ENCODE measurements around the gene MOK.
"Not testable (repeated sequence)": the region's sequence is repeated elsewhere in the genome, so short reads cannot be mapped to it uniquely, and the experiment has no call there.

MOK gene

GRCh38 chr14:102241147-102241546, 63.8 kb downstream of the MOK start:
- Mint-ChIP-seq H3K27me3 (ENCODE audit: low read depth) (no peaks in the 10 kb centered on the region), H3K27ac (no peak overlapping the region), H3K36me3 (ENCODE audit: low read depth) (no peaks in the 10 kb centered on the region), H3K4me3 (no peak overlapping the region), H3K4me1 (no peaks in the 10 kb centered on the region), H3K9me3 (no peaks in the 10 kb centered on the region)
- TF ChIP-seq CTCF (IDR thresholded peaks at IDR 0.05; ENCODE audit: unreplicated experiment in 3 of 3): no peak

GRCh38 chr14:102240481-102240880, 64.5 kb downstream of the MOK start:
- H3K27me3 Mint-ChIP-seq (ENCODE audit: low read depth); H3K27ac Mint-ChIP-seq; H3K4me3 Mint-ChIP-seq; H3K36me3 Mint-ChIP-seq (ENCODE audit: low read depth); H3K9me3 Mint-ChIP-seq; H3K4me1 Mint-ChIP-seq: not testable (repeated sequence)

- H3K4me1 Mint-ChIP-seq: no peaks in the 10 kb centered on the region
- H3K36me3 Mint-ChIP-seq (ENCODE audit: low read depth): no peaks in the 10 kb centered on the region
- no peak overlapping the region for H3K4me3 Mint-ChIP-seq
- H3K27me3 Mint-ChIP-seq (ENCODE audit: low read depth): no peaks in the 10 kb centered on the region
- H3K27ac Mint-ChIP-seq: no peak overlapping the region
- no peak for TF ChIP-seq CTCF (IDR thresholded peaks at IDR 0.05; ENCODE audit: unreplicated experiment in 3 of 3)
- no peaks in the 10 kb centered on the region for H3K9me3 Mint-ChIP-seq
Observed at GRCh38 chr14:102239231-102239630, 65.7 kb downstream of the MOK start.

- Mint-ChIP-seq H3K4me1 (no peaks in the 10 kb centered on the region), H3K4me3 (no peak overlapping the region), H3K9me3 (no peaks in the 10 kb centered on the region), H3K27ac (no peak overlapping the region), H3K36me3 (ENCODE audit: low read depth) (no peaks in the 10 kb centered on the region), H3K27me3 (ENCODE audit: low read depth) (no peaks in the 10 kb centered on the region)
- TF ChIP-seq CTCF (IDR thresholded peaks at IDR 0.05; ENCODE audit: unreplicated experiment in 3 of 3): no peak
Observed at GRCh38 chr14:102238766-102239165, 66.2 kb downstream of the MOK start.

GRCh38 chr14:102238131-102238530, 66.8 kb downstream of the MOK start:
- no peak for TF ChIP-seq CTCF (IDR thresholded peaks at IDR 0.05; ENCODE audit: unreplicated experiment in 3 of 3)
- H3K36me3 Mint-ChIP-seq (ENCODE audit: low read depth): no peaks in the 10 kb centered on the region

GRCh38 chr14:102236026-102236425, 68.9 kb downstream of the MOK start:
- TF ChIP-seq CTCF (IDR thresholded peaks at IDR 0.05; ENCODE audit: unreplicated experiment in 3 of 3): no peak

More at GRCh38 chr14:102238131-102238530, 66.8 kb downstream of the MOK start:
- H3K27ac Mint-ChIP-seq: no peak overlapping the region
- no peaks in the 10 kb centered on the region for H3K27me3 Mint-ChIP-seq (ENCODE audit: low read depth)
- no peak overlapping the region for H3K4me3 Mint-ChIP-seq
- H3K9me3 Mint-ChIP-seq: no peaks in the 10 kb centered on the region
- H3K4me1 Mint-ChIP-seq: no peaks in the 10 kb centered on the region

More at GRCh38 chr14:102236026-102236425, 68.9 kb downstream of the MOK start:
- Mint-ChIP-seq H3K27me3 (ENCODE audit: low read depth) (no peaks in the 10 kb centered on the region), H3K36me3 (ENCODE audit: low read depth) (no peaks in the 10 kb centered on the region), H3K27ac (no peak overlapping the region), H3K4me3 (no peak overlapping the region), H3K9me3 (no peaks in the 10 kb centered on the region), H3K4me1 (no peaks in the 10 kb centered on the region)

Measured in nephron (organoid).